Stimulated activated CD4-positive, alpha-beta T cell treated with anti-CD3 and anti-CD28 coated beads, Interleukin-1b, Interleukin-23, amount 100 ng/mL, for 48 hours (primary cell): ENCODE results near the gene RGR.
A peak's percentile ranks its signal among the peaks of the same experiment; 100 is the strongest.

ENCODE experiments used
- DNase-seq: peaks from one replicate; pipeline ENCODE4 v3.0.0-alpha.2; 2020

The RGR gene

DNA sequence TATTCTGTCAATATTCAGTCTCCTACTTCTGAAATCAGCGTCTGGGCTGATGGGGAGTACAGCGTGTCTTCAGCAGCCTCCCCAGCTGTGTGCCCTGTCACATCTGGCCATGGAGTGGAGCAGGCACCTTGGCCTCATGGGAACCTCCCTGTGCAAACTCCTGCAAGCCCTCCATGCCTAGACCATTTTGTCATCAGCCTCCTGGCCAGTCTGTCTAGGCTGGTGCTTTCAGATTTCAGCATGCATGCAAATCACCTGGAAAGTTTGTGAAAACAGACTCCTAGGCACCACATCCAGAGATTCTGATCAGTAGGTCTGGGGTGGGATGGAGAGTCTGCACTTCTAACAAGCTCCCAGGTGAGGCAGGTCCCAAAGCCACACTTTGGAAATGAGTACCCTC is 57.4 kb downstream of the RGR start:
- no peak for DNase-seq

DNA sequence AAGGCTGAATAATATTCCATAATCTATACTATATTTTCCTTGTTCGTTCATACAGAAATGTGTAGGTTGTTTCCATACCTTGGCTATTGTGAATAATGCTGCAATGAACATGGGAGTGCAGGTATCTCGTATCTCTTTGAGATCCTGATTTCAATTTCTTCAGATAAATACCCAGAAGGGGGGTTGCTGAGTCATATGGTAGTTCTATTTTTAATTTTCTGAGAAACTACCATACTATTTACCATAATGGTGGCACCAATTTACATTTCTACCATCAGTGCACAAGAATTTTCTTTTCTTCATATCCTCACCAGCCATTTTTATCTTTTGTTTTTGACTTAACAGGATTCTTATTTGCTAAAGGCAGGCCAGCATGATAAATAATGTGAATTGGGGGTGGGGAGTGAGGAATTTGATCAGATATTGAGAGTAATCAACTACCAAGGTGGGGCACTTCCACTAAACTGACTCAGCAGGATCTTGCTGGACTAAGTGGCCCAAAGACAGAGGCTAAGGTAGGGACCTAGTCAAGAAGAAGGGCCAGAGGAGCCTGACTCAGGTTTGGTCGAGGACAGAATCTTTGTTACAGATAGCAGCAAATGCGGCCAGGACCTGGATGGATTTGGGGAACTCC is 62.0 kb downstream of the RGR start:
- no peak for DNase-seq

DNA sequence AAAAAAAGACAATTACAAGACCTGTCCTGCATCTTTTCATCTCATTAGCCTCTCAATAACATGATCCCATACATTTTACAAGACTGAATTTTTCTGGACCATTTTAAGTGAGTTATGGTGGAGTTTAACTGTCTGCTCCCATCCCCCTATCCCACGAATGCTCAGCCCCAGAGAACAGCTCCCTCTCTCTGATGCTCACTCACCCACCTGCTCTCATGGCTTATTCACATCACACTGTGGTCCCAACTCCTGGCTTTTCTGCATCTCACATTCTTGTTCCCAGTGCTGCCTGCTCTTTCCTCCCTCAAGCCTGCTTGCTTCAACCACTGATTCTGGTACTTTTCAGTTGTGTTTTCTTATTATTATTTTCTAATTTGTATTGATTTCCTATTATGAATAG is 63.2 kb downstream of the RGR start:
- DNase-seq, result no peak

DNA sequence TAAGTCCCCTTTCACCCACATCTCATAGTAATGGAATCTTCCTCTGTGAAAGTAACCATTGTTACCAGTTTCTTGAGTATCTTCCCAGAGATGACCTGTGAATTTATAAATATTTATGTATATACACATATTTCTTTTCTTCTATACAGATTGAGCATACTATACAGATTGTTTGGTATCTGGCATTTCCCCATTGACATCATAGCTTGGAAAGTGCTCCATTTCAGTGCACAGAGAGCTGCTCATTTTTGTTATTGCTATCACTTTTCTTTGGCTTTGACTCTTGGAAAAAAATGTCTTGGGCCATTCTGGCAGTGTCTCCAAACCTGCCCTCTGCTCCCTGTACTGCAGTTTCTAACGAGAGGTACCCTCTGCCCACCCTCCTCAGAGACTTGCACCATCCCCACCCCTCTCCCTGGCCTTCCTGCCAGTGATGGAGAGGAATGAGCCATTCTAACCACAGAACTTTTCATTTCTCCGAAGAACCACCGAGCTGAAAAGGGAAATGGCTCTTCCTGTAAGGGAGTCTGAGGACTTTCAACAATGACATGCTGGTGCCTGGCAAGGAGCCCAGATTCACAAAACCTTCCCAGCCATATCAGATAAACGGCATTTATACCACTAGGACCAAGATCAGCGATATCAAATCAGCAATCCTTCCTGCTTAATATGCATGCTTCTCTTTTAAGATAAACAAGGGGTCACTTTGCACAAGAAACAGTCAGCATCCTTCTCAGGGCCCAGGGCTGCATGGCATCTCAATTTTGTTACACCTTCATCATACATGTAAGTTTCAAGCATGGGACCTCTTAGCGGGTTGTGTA is 63.8 kb downstream of the RGR start:
- DNase-seq, result peak; percentile 52
